ENCODE results near the gene UPK3BL1.
"Not testable (repeated sequence)": the region's sequence is repeated elsewhere in the genome, so short reads cannot be mapped to it uniquely, and the experiment has no call there.

UPK3BL1 gene

GRCh38 chr7:102593637-102594334, 48.8 kb downstream of the UPK3BL1 start:
- H3K9ac ChIP-seq (ENCODE audit: low read length); H3K27me3 ChIP-seq (ENCODE audit: control insufficient read depth, insufficient read depth, low read length); H3K36me3 ChIP-seq (ENCODE audit: control insufficient read depth, insufficient read depth, low read length); H3K9me3 ChIP-seq (ENCODE audit: control insufficient read depth, low read length); H3K4me3 ChIP-seq (ENCODE audit: low read length); H3K4me1 ChIP-seq (ENCODE audit: control insufficient read depth, insufficient read depth, low read length): not testable (repeated sequence)

GRCh38 chr7:102592477-102593019, 50.0 kb downstream of the UPK3BL1 start:
- H3K9ac ChIP-seq (ENCODE audit: low read length) = not testable (repeated sequence)

GRCh38 chr7:102589857-102590256, 52.7 kb downstream of the UPK3BL1 start:
- not testable (repeated sequence) for H3K27me3 ChIP-seq (ENCODE audit: control insufficient read depth, insufficient read depth, low read length); H3K4me3 ChIP-seq (ENCODE audit: low read length); H3K36me3 ChIP-seq (ENCODE audit: control insufficient read depth, insufficient read depth, low read length); H3K9me3 ChIP-seq (ENCODE audit: control insufficient read depth, low read length); H3K4me1 ChIP-seq (ENCODE audit: control insufficient read depth, insufficient read depth, low read length); H3K9ac ChIP-seq (ENCODE audit: low read length)

More at GRCh38 chr7:102592477-102593019, 50.0 kb downstream of the UPK3BL1 start:
- not testable (repeated sequence) for H3K4me3 ChIP-seq (ENCODE audit: low read length); H3K9me3 ChIP-seq (ENCODE audit: control insufficient read depth, low read length); H3K27me3 ChIP-seq (ENCODE audit: control insufficient read depth, insufficient read depth, low read length); H3K36me3 ChIP-seq (ENCODE audit: control insufficient read depth, insufficient read depth, low read length); H3K4me1 ChIP-seq (ENCODE audit: control insufficient read depth, insufficient read depth, low read length)

Measured in mucosa of stomach (tissue), 1 donor.